GM12878 (cell line): Measurements from ENCODE around the gene MEIOB. TPM values are rescaled to one million over a fixed set of nuclear protein-coding genes. Genes with fewer than 3 reads are reported as not detected.

ENCODE experiments used
- ATAC-seq: fragments of 200-7000 bp; cut with Tn5 transposase; 3 replicates; pipeline ENCODE4 v1.9.1; 2020; ENCODE audit warnings: mild to moderate bottlenecking, moderate library complexity
- BruUV-seq: library from RNA; stranded (reverse); fragments of 400-500 nt; replicated peaks from 2 replicates; lab custom pipeline; 2021; lab: Mats Ljungman, UMichigan
- CTCF ChIA-PET: fragments of 300-600 bp; sonication (Branson Sonifier 250); formaldehyde crosslinking; extraction: SDS; loops from one replicate; lab custom pipeline; 2021; ENCODE audit warnings: inconsistent platforms; lab: Yijun Ruan, JAX
- POLR2A ChIA-PET: fragments of 350-600 bp; formaldehyde crosslinking; extraction: SDS; loops from one replicate; lab custom pipeline; 2021; ENCODE audit warnings: inconsistent platforms; lab: Charles Lee
- RAD21 ChIA-PET: fragments of 300-600 bp; sonication (Branson Sonifier 250); formaldehyde crosslinking; loops from one replicate; lab custom pipeline; 2023; ENCODE audit warnings: antibody characterized with exemption; ENCODE audit not compliant: unreplicated experiment; lab: Charles Lee
- SMC1A ChIA-PET: fragments of 300-600 bp; sonication (Branson Sonifier 250); formaldehyde crosslinking; loops from one replicate; lab custom pipeline; 2023; ENCODE audit not compliant: unreplicated experiment, uncharacterized antibody; lab: Charles Lee
- DNase-seq: peaks from one replicate; pipeline ENCODE4 v3.0.0-alpha.2; 2011; ENCODE audit warnings: low read depth, low spot score
- FAIRE-seq: peaks from 3 replicates; lab custom pipeline; 2011; peaks lifted over from hg19 to GRCh38; lab: Jason Lieb, UNC
- H2AFZ ChIP-seq: 2 replicates; pipeline ENCODE4 v1.6.0; 2011; ENCODE audit warnings: low read depth, low read length, control low read depth; ENCODE audit not compliant: control insufficient read depth
- H3K27ac ChIP-seq: 2 replicates; pipeline ENCODE4 v1.5.1; 2011; ENCODE audit warnings: control low read depth; ENCODE audit not compliant: control insufficient read depth, insufficient read depth
- H3K27me3 ChIP-seq, 2 experiments: replicated peaks in 1 of 2; 2 replicates each; pipeline versions ENCODE4 v1.6.0 to v1.6.1; 2011; ENCODE audit warnings: low read length in 1 of 2; ENCODE audit not compliant: control insufficient read depth in 2 of 2, insufficient read depth in 2 of 2
- H3K36me3 ChIP-seq, 2 experiments: 2 replicates each; pipeline ENCODE4 v1.5.1; 2011; ENCODE audit warnings: low read length in 1 of 2; ENCODE audit not compliant: control insufficient read depth in 2 of 2, insufficient read depth in 2 of 2
- H3K4me1 ChIP-seq: 2 replicates; pipeline ENCODE4 v1.6.1; 2011; ENCODE audit warnings: mild to moderate bottlenecking, low read length, moderate library complexity, mixed read lengths; ENCODE audit not compliant: control insufficient read depth, insufficient read depth
- H3K4me2 ChIP-seq: 2 replicates; pipeline ENCODE4 v1.6.0; 2011; ENCODE audit warnings: control low read depth; ENCODE audit not compliant: control insufficient read depth, insufficient read depth
- H3K4me3 ChIP-seq: fragments of 200-600 bp; sonication (generic); 2 replicates; pipeline ENCODE4 v1.5.1; 2016
- H3K79me2 ChIP-seq: 2 replicates; pipeline ENCODE4 v1.6.0; 2011; ENCODE audit warnings: low read length; ENCODE audit not compliant: control insufficient read depth, insufficient read depth
- H3K9ac ChIP-seq: 2 replicates; pipeline ENCODE4 v1.8.0; 2011; ENCODE audit warnings: low read length, control low read depth, mixed read lengths; ENCODE audit not compliant: control insufficient read depth, insufficient read depth
- H3K9me3 ChIP-seq: replicated peaks from 3 replicates; pipeline ENCODE4 v1.5.1; 2011; ENCODE audit warnings: mild to moderate bottlenecking, low read length; ENCODE audit not compliant: control insufficient read depth, insufficient read depth
- H4K20me1 ChIP-seq: 2 replicates; pipeline ENCODE4 v1.6.0; 2011; ENCODE audit not compliant: control insufficient read depth, insufficient read depth
- BRCA1 ChIP-seq: IDR thresholded peaks from 2 replicates; pipeline ENCODE4 v1.6.1; 2011; ENCODE audit warnings: low read depth, low read length, improper control_type of control experiment
- FOXK2 ChIP-seq: fragments of 450-650 bp; IDR thresholded peaks from 2 replicates; pipeline ENCODE4 v1.6.1; 2017; ENCODE audit warnings: mild to moderate bottlenecking, moderate library complexity
- GATAD2B ChIP-seq: fragments of 450-650 bp; conservative IDR thresholded peaks from 2 replicates; pipeline ENCODE4 v1.6.1; 2017; ENCODE audit warnings: low read depth, mild to moderate bottlenecking, moderate library complexity
- NBN ChIP-seq: fragments of 450-650 bp; IDR thresholded peaks from 2 replicates; pipeline ENCODE4 v1.6.1; 2016
- RAD51 ChIP-seq: fragments of 450-650 bp; IDR thresholded peaks from 2 replicates; pipeline ENCODE4 v1.6.1; 2016; ENCODE audit warnings: moderate library complexity, mild to moderate bottlenecking, inconsistent platforms
- SIX5 ChIP-seq: IDR thresholded peaks from 2 replicates; pipeline ENCODE4 v1.6.1; 2011; ENCODE audit warnings: mild to moderate bottlenecking, low read depth, low read length, moderate library complexity; ENCODE audit not compliant: severe bottlenecking
- SMAD1 ChIP-seq: fragments of 450-650 bp; IDR thresholded peaks from 2 replicates; pipeline ENCODE4 v1.6.1; 2018; ENCODE audit warnings: mild to moderate bottlenecking, low read depth; ENCODE audit not compliant: partially characterized antibody
- TCF12 ChIP-seq: IDR thresholded peaks from 2 replicates; pipeline ENCODE4 v1.6.1; 2011; ENCODE audit warnings: low read depth, mild to moderate bottlenecking, low read length
- ZSCAN29 ChIP-seq: fragments of 450-650 bp; IDR thresholded peaks from 2 replicates; pipeline ENCODE4 v1.6.1; 2017; ENCODE audit warnings: mild to moderate bottlenecking, moderate library complexity
- WGBS: methylation state at CpG from one replicate; pipeline ENCODE4 v1.1.6; 2016; ENCODE audit warnings: low lambda C conversion rate; ENCODE audit not compliant: insufficient replicate concordance, insufficient coverage; ENCODE audit errors: missing lambda C conversion rate; 5-methylcytosine and 5-hydroxymethylcytosine counted together
- in situ Hi-C: fragments of 300-500 bp; cut with MboI; formaldehyde crosslinking; loops from 9 replicates; pipeline ENCODE4 v1.14.3; 2018; ENCODE audit warnings: mixed read lengths
- intact Hi-C: fragments of 100-400 bp; cut with micrococcal nuclease; formaldehyde crosslinking; loops from one replicate; pipeline ENCODE4 v1.14.2; 2022; ENCODE audit not compliant: unreplicated experiment
- polyA plus RNA-seq, 11 experiments: library from polyadenylated mRNA; depleted of rRNA in 4 of 11; unstranded in 6 of 11; stranded (reverse) in 5 of 11; fragments of >200 nt; fragmentation: Nextera tagmentation in 4 of 11; fragmentation: Illumina TruSeq in 1 of 11; extraction: Ambion mirVana in 4 of 11; extraction: Trizol in 1 of 11; gene quantifications; 1 replicate in 1 of 11; 2 replicates in 10 of 11; pipeline versions ENCODE4 v1.2.1 to v1.2.3, GENCODE V29; 2011 to 2016; ENCODE audit warnings: inconsistent platforms in 2 of 11, missing spikeins in 2 of 11, low read depth in 1 of 11
- total RNA-seq, 4 experiments: library from RNA; depleted of rRNA in 3 of 4; stranded (reverse); fragments of >200 nt in 3 of 4; fragmentation: Illumina TruSeq in 1 of 4; extraction: Trizol in 1 of 4; gene quantifications; 2 replicates each; pipeline versions ENCODE4 v1.2.1 to v1.2.3, GENCODE V29; 2013 to 2021

The MEIOB gene
- total and polyA plus RNA-seq, 10 of the 15 experiments (the other 5 are each of a cell fraction or from before 2014, with no cell fraction given) = 0.04 to 0.26 (median 0.09) TPM; not detected in 5

DNA sequence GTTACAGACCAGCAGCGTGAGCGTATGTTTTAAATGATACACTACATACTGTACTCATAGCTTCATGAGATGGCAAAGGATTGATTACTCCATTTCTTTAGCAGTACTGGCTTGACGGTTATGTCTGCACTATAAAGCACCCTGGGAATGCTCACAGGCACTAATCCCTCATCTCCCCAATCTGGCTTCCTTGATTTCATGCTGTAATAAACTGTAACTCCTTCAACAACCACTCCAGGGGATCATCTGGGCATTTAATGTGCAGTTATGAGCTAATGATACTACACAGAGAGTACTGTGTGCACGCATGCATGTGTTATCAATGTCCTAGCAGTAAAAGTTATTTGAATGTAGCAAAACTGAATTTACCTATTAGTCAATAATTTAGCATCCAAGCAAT is 20.2 kb downstream of the MEIOB start:
- Histone ChIP-seq H3K27ac (no peak overlapping the region), H3K4me2 (no peak overlapping the region), H3K4me3 (no peak overlapping the region), H3K79me2 (no peaks in the 10 kb centered on the region), H3K9me3 (no peaks in the 10 kb centered on the region), H3K27me3 (no peaks in the 10 kb centered on the region), H2AFZ (no peak overlapping the region), H3K4me1 (no peaks in the 10 kb centered on the region), H4K20me1 (no peaks in the 10 kb centered on the region), H3K9ac (no peak overlapping the region), H3K36me3 (no peaks in the 10 kb centered on the region)
- TF ChIP-seq SIX5 = no peak
- TF ChIP-seq FOXK2 = no peak
- TF ChIP-seq ZSCAN29 = no peak
- BruUV-seq = no TSS peak
- ChIA-PET CTCF (no interaction called here), POLR2A (no interaction called here), SMC1A (no interaction called here), RAD21 (no interaction called here)
- ATAC-seq = no peak
- DNase-seq = no peak
- intact Hi-C loops = no loop called here
- in situ Hi-C loops = no loop called here
- FAIRE-seq = no peak
- 18% methylated on average over 4 of the region's 4 CpGs for WGBS

DNA sequence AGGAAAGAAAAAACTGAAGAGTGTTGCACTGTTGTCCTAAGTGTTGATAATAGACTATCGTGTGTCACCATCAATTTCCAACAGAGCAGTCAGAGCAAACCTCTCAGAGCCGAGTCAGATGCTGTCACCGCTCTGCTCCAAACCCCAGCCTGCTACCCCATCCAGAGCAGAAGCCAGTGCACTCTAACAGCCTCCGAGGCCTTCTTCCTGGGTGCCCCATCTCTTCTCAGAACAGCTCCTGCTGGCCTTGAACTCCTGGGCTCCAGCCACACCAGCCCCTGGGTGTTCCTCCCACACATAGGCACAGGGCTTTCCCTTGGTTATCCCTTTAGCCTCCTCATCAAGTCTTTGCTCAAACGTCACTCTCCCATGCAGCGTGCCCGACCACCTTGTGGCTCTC is 21.0 kb downstream of the MEIOB start:
- in situ Hi-C loops = no loop called here
- BruUV-seq = no TSS peak
- no peaks in the 10 kb centered on the region for H3K27me3 ChIP-seq
- POLR2A ChIA-PET = no interaction called here
- SMC1A ChIA-PET = no interaction called here
- H3K4me3 ChIP-seq = no peak overlapping the region
- H3K4me2 ChIP-seq = no peak overlapping the region
- no peaks in the 10 kb centered on the region for H3K4me1 ChIP-seq
- H3K9me3 ChIP-seq = no peaks in the 10 kb centered on the region
- H3K27ac ChIP-seq = no peak overlapping the region
- H3K36me3 ChIP-seq = no peaks in the 10 kb centered on the region
- no peak for FAIRE-seq
- WGBS = 36% methylated on average over 7 of the region's 7 CpGs
- CTCF ChIA-PET = no interaction called here
- H2AFZ ChIP-seq = no peak overlapping the region
- H3K79me2 ChIP-seq = no peaks in the 10 kb centered on the region
- TF ChIP-seq GATAD2B (no peak), TCF12 (no peak), SMAD1 (no peak), BRCA1 (no peak), NBN (no peak), RAD51 (no peak)
- TF ChIP-seq, all 136 proteins: peak for 0
- DNase-seq (no peak), ATAC-seq (no peak)
- Histone ChIP-seq H4K20me1 (no peaks in the 10 kb centered on the region), H3K9ac (no peak overlapping the region)
- RAD21 ChIA-PET = no interaction called here
- intact Hi-C loops = no loop called here
